Measurements from ENCODE around the gene C4orf51.

The C4orf51 gene

GRCh38 chr4:145665773-145666172 is 14.2 kb upstream of the C4orf51 start:
- Histone ChIP-seq H3K9me3 (ENCODE audit: insufficient read depth, low read depth, low read length) (no peaks in the 10 kb centered on the region), H3K4me2 (ENCODE audit: low read depth, low read length, poor library complexity, severe bottlenecking) (no peak overlapping the region), H2AFZ (ENCODE audit: low read length) (no peak overlapping the region), H3K27me3 (ENCODE audit: insufficient read depth, low read length, poor library complexity, severe bottlenecking) (no peaks in the 10 kb centered on the region), H3K4me1 (ENCODE audit: insufficient read depth, low read length, poor library complexity, severe bottlenecking) (no peaks in the 10 kb centered on the region), H4K20me1 (ENCODE audit: insufficient read depth, low read length, poor library complexity, severe bottlenecking) (no peaks in the 10 kb centered on the region), H3K79me2 (ENCODE audit: insufficient read depth, low read length) (no peaks in the 10 kb centered on the region), H3K36me3 (ENCODE audit: insufficient read depth, low read length) (no peaks in the 10 kb centered on the region), H3K4me3 (ENCODE audit: low read length, poor library complexity, severe bottlenecking) (no peak overlapping the region), H3F3A (ENCODE audit: low read depth) (no peaks in the 10 kb centered on the region), H3K9ac (ENCODE audit: low read depth, low read length, poor library complexity, severe bottlenecking) (no peak overlapping the region), H3K9me2 (replicated peaks; ENCODE audit: low read depth, low read length) (no peaks in the 10 kb centered on the region)
- TF ChIP-seq EZH2phosphoT487 (IDR thresholded peaks at IDR 0.05; ENCODE audit: borderline replicate concordance) = no peak
- TF ChIP-seq, protein P1, sequence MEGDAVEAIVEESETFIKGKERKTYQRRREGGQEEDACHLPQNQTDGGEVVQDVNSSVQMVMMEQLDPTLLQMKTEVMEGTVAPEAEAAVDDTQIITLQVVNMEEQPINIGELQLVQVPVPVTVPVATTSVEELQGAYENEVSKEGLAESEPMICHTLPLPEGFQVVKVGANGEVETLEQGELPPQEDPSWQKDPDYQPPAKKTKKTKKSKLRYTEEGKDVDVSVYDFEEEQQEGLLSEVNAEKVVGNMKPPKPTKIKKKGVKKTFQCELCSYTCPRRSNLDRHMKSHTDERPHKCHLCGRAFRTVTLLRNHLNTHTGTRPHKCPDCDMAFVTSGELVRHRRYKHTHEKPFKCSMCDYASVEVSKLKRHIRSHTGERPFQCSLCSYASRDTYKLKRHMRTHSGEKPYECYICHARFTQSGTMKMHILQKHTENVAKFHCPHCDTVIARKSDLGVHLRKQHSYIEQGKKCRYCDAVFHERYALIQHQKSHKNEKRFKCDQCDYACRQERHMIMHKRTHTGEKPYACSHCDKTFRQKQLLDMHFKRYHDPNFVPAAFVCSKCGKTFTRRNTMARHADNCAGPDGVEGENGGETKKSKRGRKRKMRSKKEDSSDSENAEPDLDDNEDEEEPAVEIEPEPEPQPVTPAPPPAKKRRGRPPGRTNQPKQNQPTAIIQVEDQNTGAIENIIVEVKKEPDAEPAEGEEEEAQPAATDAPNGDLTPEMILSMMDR (conservative IDR thresholded peaks at IDR 0.05; ENCODE audit: low read length) = no peak

GRCh38 chr4:145670422-145670821 is 9.5 kb upstream of the C4orf51 start:
- Histone ChIP-seq H2AFZ (ENCODE audit: low read length) (peak overlapping the region; percentile 40; the same call in 1 of the 2 replicates), H4K20me1 (ENCODE audit: insufficient read depth, low read length, poor library complexity, severe bottlenecking) (no peaks in the 10 kb centered on the region), H3F3A (ENCODE audit: low read depth) (no peaks in the 10 kb centered on the region), H3K4me2 (ENCODE audit: low read depth, low read length, poor library complexity, severe bottlenecking) (no peak overlapping the region), H3K27me3 (ENCODE audit: insufficient read depth, low read length, poor library complexity, severe bottlenecking) (no peaks in the 10 kb centered on the region), H3K4me3 (ENCODE audit: low read length, poor library complexity, severe bottlenecking) (no peak overlapping the region), H3K79me2 (ENCODE audit: insufficient read depth, low read length) (no peaks in the 10 kb centered on the region), H3K4me1 (ENCODE audit: insufficient read depth, low read length, poor library complexity, severe bottlenecking) (peaks cover 9% of the 10 kb centered on the region), H3K9ac (ENCODE audit: low read depth, low read length, poor library complexity, severe bottlenecking) (no peak overlapping the region), H3K36me3 (ENCODE audit: insufficient read depth, low read length) (no peaks in the 10 kb centered on the region), H3K9me2 (replicated peaks; ENCODE audit: low read depth, low read length) (no peaks in the 10 kb centered on the region), H3K9me3 (ENCODE audit: insufficient read depth, low read depth, low read length) (no peaks in the 10 kb centered on the region)
- TF ChIP-seq EZH2phosphoT487 (IDR thresholded peaks at IDR 0.05; ENCODE audit: borderline replicate concordance) = no peak

DNA sequence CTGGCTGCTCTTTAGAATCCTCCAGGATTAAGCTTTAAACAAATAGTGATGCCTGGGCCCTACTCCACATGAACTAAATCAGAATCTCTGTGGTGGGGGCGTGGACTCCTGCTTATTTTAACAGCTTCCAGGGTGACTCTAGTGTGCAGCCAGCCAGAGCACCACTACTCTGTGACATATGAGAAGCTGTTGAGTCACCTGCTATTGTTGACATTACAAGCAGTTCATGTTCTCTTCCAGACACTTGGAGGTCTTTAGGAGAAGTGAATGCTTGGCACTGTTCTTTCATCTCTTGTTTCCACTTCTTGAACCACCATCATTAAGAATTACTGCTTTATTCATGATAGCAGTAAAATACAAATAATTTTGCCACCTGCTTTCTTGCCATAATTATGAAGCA is 426 bp upstream of the C4orf51 start:
- Histone ChIP-seq H3F3A (ENCODE audit: low read depth) (no peaks in the 10 kb centered on the region), H3K4me2 (ENCODE audit: low read depth, low read length, poor library complexity, severe bottlenecking) (no peak overlapping the region), H2AFZ (ENCODE audit: low read length) (no peak overlapping the region), H3K9ac (ENCODE audit: low read depth, low read length, poor library complexity, severe bottlenecking) (no peak overlapping the region), H3K36me3 (ENCODE audit: insufficient read depth, low read length) (no peaks in the 10 kb centered on the region), H3K9me3 (ENCODE audit: insufficient read depth, low read depth, low read length) (no peaks in the 10 kb centered on the region), H3K79me2 (ENCODE audit: insufficient read depth, low read length) (no peaks in the 10 kb centered on the region), H3K4me3 (ENCODE audit: low read length, poor library complexity, severe bottlenecking) (no peak overlapping the region), H3K9me2 (replicated peaks; ENCODE audit: low read depth, low read length) (no peaks in the 10 kb centered on the region), H3K27me3 (ENCODE audit: insufficient read depth, low read length, poor library complexity, severe bottlenecking) (no peaks in the 10 kb centered on the region), H4K20me1 (ENCODE audit: insufficient read depth, low read length, poor library complexity, severe bottlenecking) (no peaks in the 10 kb centered on the region), H3K4me1 (ENCODE audit: insufficient read depth, low read length, poor library complexity, severe bottlenecking) (no peaks in the 10 kb centered on the region)
- TF ChIP-seq EZH2phosphoT487 (IDR thresholded peaks at IDR 0.05; ENCODE audit: borderline replicate concordance) = no peak
- TF ChIP-seq, protein P1 (conservative IDR thresholded peaks at IDR 0.05; ENCODE audit: low read length) = no peak

DNA sequence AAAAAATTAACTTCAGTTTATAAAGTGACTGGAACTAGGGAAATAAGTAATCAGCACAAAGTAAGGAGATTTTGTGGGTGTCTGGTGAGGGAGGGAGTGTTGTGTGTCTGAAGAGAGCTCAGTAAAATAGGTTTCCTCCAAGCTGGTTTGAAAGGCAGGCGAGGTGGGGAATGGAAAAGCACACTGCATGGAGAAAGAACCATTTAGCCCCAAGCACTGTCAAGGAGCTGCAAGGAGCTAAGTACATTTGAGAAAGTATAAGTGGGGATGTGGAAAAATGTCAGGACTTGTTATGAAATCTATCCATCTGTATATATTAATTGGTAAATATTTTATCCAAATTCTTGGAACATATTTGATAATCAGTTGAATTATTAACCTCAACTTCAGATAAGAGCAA is 956 bp downstream of the C4orf51 start:
- Histone ChIP-seq H2AFZ (ENCODE audit: low read length) (no peak overlapping the region), H3K9ac (ENCODE audit: low read depth, low read length, poor library complexity, severe bottlenecking) (no peak overlapping the region), H3F3A (ENCODE audit: low read depth) (no peaks in the 10 kb centered on the region), H3K4me1 (ENCODE audit: insufficient read depth, low read length, poor library complexity, severe bottlenecking) (no peaks in the 10 kb centered on the region), H3K9me2 (replicated peaks; ENCODE audit: low read depth, low read length) (no peaks in the 10 kb centered on the region), H4K20me1 (ENCODE audit: insufficient read depth, low read length, poor library complexity, severe bottlenecking) (no peaks in the 10 kb centered on the region), H3K79me2 (ENCODE audit: insufficient read depth, low read length) (no peaks in the 10 kb centered on the region), H3K9me3 (ENCODE audit: insufficient read depth, low read depth, low read length) (no peaks in the 10 kb centered on the region), H3K4me2 (ENCODE audit: low read depth, low read length, poor library complexity, severe bottlenecking) (no peak overlapping the region), H3K27me3 (ENCODE audit: insufficient read depth, low read length, poor library complexity, severe bottlenecking) (no peaks in the 10 kb centered on the region), H3K4me3 (ENCODE audit: low read length, poor library complexity, severe bottlenecking) (no peak overlapping the region), H3K36me3 (ENCODE audit: insufficient read depth, low read length) (no peaks in the 10 kb centered on the region)
- TF ChIP-seq, protein P1 (conservative IDR thresholded peaks at IDR 0.05; ENCODE audit: low read length) = no peak
- no peak for TF ChIP-seq EZH2phosphoT487 (IDR thresholded peaks at IDR 0.05; ENCODE audit: borderline replicate concordance)
